H9 (cell line): Measurements from ENCODE around the gene GET3. TPM values are rescaled to one million over a fixed set of nuclear protein-coding genes. Genes with fewer than 3 reads are reported as not detected.

Source experiments
- DNase-seq: peaks from one replicate; pipeline ENCODE4 v3.0.0-alpha.2; 2017
- H2AFZ ChIP-seq: one replicate; pipeline ENCODE4 v1.6.1; 2013; ENCODE audit warnings: mild to moderate bottlenecking, low read length, control low read depth, moderate library complexity
- H2AK5ac ChIP-seq: 2 replicates; pipeline ENCODE4 v1.6.1; 2013; ENCODE audit warnings: low read length, control low read depth, mixed read lengths; ENCODE audit not compliant: insufficient read length
- H2BK120ac ChIP-seq: one replicate; pipeline ENCODE4 v1.6.1; 2013; ENCODE audit warnings: low read depth, mild to moderate bottlenecking, low read length, control low read depth, inconsistent platforms; ENCODE audit not compliant: poor library complexity, severe bottlenecking
- H2BK12ac ChIP-seq: 2 replicates; pipeline ENCODE4 v1.6.1; 2013; ENCODE audit warnings: low read length, control low read depth, mixed read lengths, low read depth; ENCODE audit not compliant: insufficient read length
- H2BK15ac ChIP-seq: 2 replicates; pipeline ENCODE4 v1.6.1; 2013; ENCODE audit warnings: low read depth, low read length, control low read depth
- H2BK20ac ChIP-seq: one replicate; pipeline ENCODE4 v1.6.1; 2013; ENCODE audit warnings: low read depth, mild to moderate bottlenecking, low read length, control low read depth, inconsistent platforms; ENCODE audit not compliant: poor library complexity, severe bottlenecking
- H2BK5ac ChIP-seq: 2 replicates; pipeline ENCODE4 v1.6.1; 2013; ENCODE audit warnings: low read length, control low read depth, mixed read lengths; ENCODE audit not compliant: insufficient read length
- H3K14ac ChIP-seq: 2 replicates; pipeline ENCODE4 v1.6.1; 2013; ENCODE audit warnings: low read length, control low read depth; ENCODE audit not compliant: insufficient read depth
- H3K18ac ChIP-seq: 2 replicates; pipeline ENCODE4 v1.6.1; 2013; ENCODE audit warnings: low read depth, mild to moderate bottlenecking, mixed read lengths, low read length, control low read depth; ENCODE audit not compliant: insufficient read length
- H3K23ac ChIP-seq: 2 replicates; pipeline ENCODE4 v1.6.1; 2013; ENCODE audit warnings: low read length, control low read depth, mixed read lengths, low read depth; ENCODE audit not compliant: insufficient read length
- H3K23me2 ChIP-seq: 2 replicates; pipeline ENCODE4 v1.6.1; 2013; ENCODE audit warnings: low read depth, mild to moderate bottlenecking, mixed read lengths, low read length, control low read depth; ENCODE audit not compliant: insufficient read length, poor library complexity, severe bottlenecking
- H3K27ac ChIP-seq: 2 replicates; pipeline ENCODE4 v1.5.1; 2013; ENCODE audit warnings: low read length, control low read depth, mixed read lengths, low read depth; ENCODE audit not compliant: insufficient read length
- H3K27me3 ChIP-seq: 2 replicates; pipeline ENCODE4 v1.6.1; 2013; ENCODE audit warnings: low read length, control low read depth, inconsistent platforms; ENCODE audit not compliant: insufficient read depth
- H3K4ac ChIP-seq: 2 replicates; pipeline ENCODE4 v1.6.1; 2013; ENCODE audit warnings: low read depth, mild to moderate bottlenecking, control low read depth, inconsistent platforms, low read length, moderate library complexity
- H3K4me1 ChIP-seq: 2 replicates; pipeline ENCODE4 v1.6.1; 2013; ENCODE audit warnings: low read length, control low read depth, inconsistent platforms; ENCODE audit not compliant: insufficient read depth
- H3K4me2 ChIP-seq: 2 replicates; pipeline ENCODE4 v1.6.1; 2013; ENCODE audit warnings: low read length, control low read depth, mixed read lengths; ENCODE audit not compliant: insufficient read length, insufficient read depth
- H3K56ac ChIP-seq: 2 replicates; pipeline ENCODE4 v1.6.1; 2013; ENCODE audit warnings: low read depth, mild to moderate bottlenecking, mixed read lengths, low read length, control low read depth; ENCODE audit not compliant: insufficient read length
- H3K79me1 ChIP-seq: 2 replicates; pipeline ENCODE4 v1.6.1; 2013; ENCODE audit warnings: low read depth, mild to moderate bottlenecking, moderate library complexity, low read length, control low read depth, inconsistent platforms; ENCODE audit not compliant: insufficient read depth, poor library complexity, severe bottlenecking
- H3K79me2 ChIP-seq: 2 replicates; pipeline ENCODE4 v1.6.1; 2013; ENCODE audit warnings: low read length, control low read depth, inconsistent platforms; ENCODE audit not compliant: insufficient read depth
- H3K9ac ChIP-seq: 2 replicates; pipeline ENCODE4 v1.6.1; 2013; ENCODE audit warnings: low read length, control low read depth, mixed read lengths; ENCODE audit not compliant: insufficient read length; ENCODE audit errors: extremely low read depth
- H3K9me3 ChIP-seq: one replicate; pipeline ENCODE4 v1.6.1; 2013; ENCODE audit warnings: low read depth, low read length, inconsistent platforms; ENCODE audit not compliant: control insufficient read depth
- H3T11ph ChIP-seq: one replicate; pipeline ENCODE4 v1.6.1; 2013; ENCODE audit warnings: mild to moderate bottlenecking, low read length, control low read depth, inconsistent platforms
- H4K20me1 ChIP-seq: one replicate; pipeline ENCODE4 v1.6.1; 2013; ENCODE audit not compliant: control insufficient read depth, insufficient read length, insufficient read depth
- H4K5ac ChIP-seq: 2 replicates; pipeline ENCODE4 v1.6.1; 2013; ENCODE audit warnings: low read depth, mild to moderate bottlenecking, mixed read lengths, low read length, control low read depth; ENCODE audit not compliant: insufficient read length
- H4K8ac ChIP-seq: replicated peaks from 2 replicates; pipeline ENCODE4 v1.6.1; 2013; ENCODE audit warnings: low read length, control low read depth, mixed read lengths, low read depth; ENCODE audit not compliant: insufficient read length
- H4K91ac ChIP-seq: 2 replicates; pipeline ENCODE4 v1.6.1; 2013; ENCODE audit warnings: low read depth, mild to moderate bottlenecking, moderate library complexity, mixed read lengths, low read length, control low read depth; ENCODE audit not compliant: insufficient read length
- H3K27ac Mint-ChIP-seq, 3 experiments: 2 replicates in 2 of 3; 3 replicates in 1 of 3; pipeline ENCODE4 v1.8.0; 2020 to 2021; ENCODE audit warnings: mixed read lengths in 3 of 3, mild to moderate bottlenecking in 1 of 3, moderate library complexity in 1 of 3
- H3K27me3 Mint-ChIP-seq: 2 replicates; pipeline ENCODE4 v1.8.0; 2021; ENCODE audit warnings: low read depth, mild to moderate bottlenecking, moderate library complexity, mixed read lengths
- H3K36me3 Mint-ChIP-seq, 3 experiments: 2 replicates in 2 of 3; 3 replicates in 1 of 3; pipeline ENCODE4 v1.8.0; 2020 to 2021; ENCODE audit warnings: low read depth in 3 of 3, mixed read lengths in 3 of 3; ENCODE audit not compliant: insufficient read depth in 1 of 3
- H3K4me1 Mint-ChIP-seq, 2 experiments: 2 replicates each; pipeline ENCODE4 v1.8.0; 2020; ENCODE audit warnings: mixed read lengths in 2 of 2
- H3K4me3 Mint-ChIP-seq, 2 experiments: 2 replicates in 1 of 2; 3 replicates in 1 of 2; pipeline ENCODE4 v1.8.0; 2020 to 2021; ENCODE audit warnings: mild to moderate bottlenecking in 2 of 2, mixed read lengths in 2 of 2, moderate library complexity in 1 of 2
- H3K9me3 Mint-ChIP-seq, 2 experiments: 2 replicates in 1 of 2; 3 replicates in 1 of 2; pipeline ENCODE4 v1.8.0; 2020; ENCODE audit warnings: mild to moderate bottlenecking in 2 of 2, mixed read lengths in 2 of 2, moderate library complexity in 1 of 2
- WGBS: extraction: QIAGEN DNeasy Blood & Tissue Kit; methylation state at CpG from one replicate; pipeline ENCODE4 v1.1.7; 2013; ENCODE audit warnings: missing lambda C conversion rate, low lambda C conversion rate, mixed read lengths; ENCODE audit not compliant: insufficient read length; ENCODE audit errors: extremely low coverage; 5-methylcytosine and 5-hydroxymethylcytosine counted together
- total RNA-seq: library from RNA; stranded (reverse); gene quantifications from 2 replicates; pipeline ENCODE4 v1.2.1, GENCODE V29; 2021
- TF ChIP-seq, protein P1 (sequence below): fragments of 200-600 bp; sonication (generic); conservative IDR thresholded peaks from 3 replicates; pipeline ENCODE4 v1.8.0; 2021; ENCODE audit warnings: antibody characterized with exemption, mild to moderate bottlenecking

Gene GET3
- total RNA-seq, 1 experiment from 2014 or later: 81.6 TPM

DNA sequence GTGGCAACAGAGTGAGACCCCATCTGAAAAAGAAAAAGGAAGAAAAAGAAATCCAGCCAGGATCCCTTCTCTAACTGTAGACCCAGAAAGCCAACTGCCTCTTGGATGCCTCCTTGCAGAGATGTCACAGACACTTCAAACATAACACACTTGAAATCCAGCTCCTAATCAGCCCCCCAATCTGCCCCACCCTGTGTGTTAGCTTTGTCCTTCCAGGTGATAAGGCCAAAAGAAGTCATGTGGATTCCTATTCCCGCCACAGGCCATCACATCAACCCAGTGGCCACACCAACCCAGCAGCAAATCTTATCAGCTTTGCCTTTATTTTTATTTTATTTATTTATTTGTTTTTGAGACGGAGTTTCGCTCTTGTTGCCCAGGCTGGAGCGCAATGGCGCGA is 22.4 kb downstream of the GET3 start:
- H4K91ac ChIP-seq: no peak overlapping the region
- no peak overlapping the region for H2BK120ac ChIP-seq
- no peak overlapping the region for H3T11ph ChIP-seq
- no peak overlapping the region for H3K27ac ChIP-seq
- DNase-seq: no peak
- H3K14ac ChIP-seq: no peak overlapping the region
- no peaks in the 10 kb centered on the region for H3K79me2 ChIP-seq
- no peak overlapping the region for H3K23ac ChIP-seq
- H2AK5ac ChIP-seq: no peak overlapping the region
- Mint-ChIP-seq H3K27me3 (peaks cover 16% of the 10 kb centered on the region), H3K4me3 (peak overlapping the region in 1 of 2 experiments; percentile 50; a peak in 1 of 5 replicates), H3K4me1 (peaks cover 6 to 9% of the 10 kb centered on the region in 2 experiments), H3K27ac (no peak overlapping the region), H3K9me3 (peaks cover 0 to 3% of the 10 kb centered on the region in 2 experiments; a peak in 2 of 5 replicates), H3K36me3 (peaks cover 16 to 31% (median 29%) of the 10 kb centered on the region in 3 experiments; a peak in 6 of 7 replicates)
- no peak overlapping the region for H2BK20ac ChIP-seq
- no peaks in the 10 kb centered on the region for H3K23me2 ChIP-seq
- H4K8ac ChIP-seq: no peak overlapping the region
- no peak overlapping the region for H2AFZ ChIP-seq
- no peaks in the 10 kb centered on the region for H4K20me1 ChIP-seq
- H2BK15ac ChIP-seq: no peak overlapping the region
- no peak overlapping the region for H3K18ac ChIP-seq
- H3K4ac ChIP-seq: no peak overlapping the region
- TF ChIP-seq, protein P1, sequence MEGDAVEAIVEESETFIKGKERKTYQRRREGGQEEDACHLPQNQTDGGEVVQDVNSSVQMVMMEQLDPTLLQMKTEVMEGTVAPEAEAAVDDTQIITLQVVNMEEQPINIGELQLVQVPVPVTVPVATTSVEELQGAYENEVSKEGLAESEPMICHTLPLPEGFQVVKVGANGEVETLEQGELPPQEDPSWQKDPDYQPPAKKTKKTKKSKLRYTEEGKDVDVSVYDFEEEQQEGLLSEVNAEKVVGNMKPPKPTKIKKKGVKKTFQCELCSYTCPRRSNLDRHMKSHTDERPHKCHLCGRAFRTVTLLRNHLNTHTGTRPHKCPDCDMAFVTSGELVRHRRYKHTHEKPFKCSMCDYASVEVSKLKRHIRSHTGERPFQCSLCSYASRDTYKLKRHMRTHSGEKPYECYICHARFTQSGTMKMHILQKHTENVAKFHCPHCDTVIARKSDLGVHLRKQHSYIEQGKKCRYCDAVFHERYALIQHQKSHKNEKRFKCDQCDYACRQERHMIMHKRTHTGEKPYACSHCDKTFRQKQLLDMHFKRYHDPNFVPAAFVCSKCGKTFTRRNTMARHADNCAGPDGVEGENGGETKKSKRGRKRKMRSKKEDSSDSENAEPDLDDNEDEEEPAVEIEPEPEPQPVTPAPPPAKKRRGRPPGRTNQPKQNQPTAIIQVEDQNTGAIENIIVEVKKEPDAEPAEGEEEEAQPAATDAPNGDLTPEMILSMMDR: no peak
- H3K9me3 ChIP-seq: no peaks in the 10 kb centered on the region
- H4K5ac ChIP-seq: no peak overlapping the region
- H3K56ac ChIP-seq: no peak overlapping the region
- no peak overlapping the region for H3K9ac ChIP-seq
- no peaks in the 10 kb centered on the region for H3K27me3 ChIP-seq
- H2BK12ac ChIP-seq: no peak overlapping the region
- WGBS: no CpG with 5 or more reads among the region's 6 CpGs
- H3K79me1 ChIP-seq: no peaks in the 10 kb centered on the region
- no peak overlapping the region for H3K4me2 ChIP-seq
- no peak overlapping the region for H2BK5ac ChIP-seq
- H3K4me1 ChIP-seq: no peaks in the 10 kb centered on the region
